ENCODE data around the gene ZMPSTE24. TPM values are rescaled to one million over a fixed set of nuclear protein-coding genes. Genes with fewer than 3 reads are reported as not detected.

Gene ZMPSTE24
- total and polyA plus RNA-seq, 10 of the 15 experiments (the other 5 are each of a cell fraction or from before 2014, with no cell fraction given), result 21.5 to 84.4 (median 43.6) TPM

- TF ChIP-seq MLLT1 (IDR thresholded peaks at IDR 0.05), result 0 out of 2 replicates have a peak, but pooled peaks have one; percentile 29
These were observed 80.8 kb downstream of the ZMPSTE24 start (continued) for GRCh38 chr1:40338745-40339419.

DNA sequence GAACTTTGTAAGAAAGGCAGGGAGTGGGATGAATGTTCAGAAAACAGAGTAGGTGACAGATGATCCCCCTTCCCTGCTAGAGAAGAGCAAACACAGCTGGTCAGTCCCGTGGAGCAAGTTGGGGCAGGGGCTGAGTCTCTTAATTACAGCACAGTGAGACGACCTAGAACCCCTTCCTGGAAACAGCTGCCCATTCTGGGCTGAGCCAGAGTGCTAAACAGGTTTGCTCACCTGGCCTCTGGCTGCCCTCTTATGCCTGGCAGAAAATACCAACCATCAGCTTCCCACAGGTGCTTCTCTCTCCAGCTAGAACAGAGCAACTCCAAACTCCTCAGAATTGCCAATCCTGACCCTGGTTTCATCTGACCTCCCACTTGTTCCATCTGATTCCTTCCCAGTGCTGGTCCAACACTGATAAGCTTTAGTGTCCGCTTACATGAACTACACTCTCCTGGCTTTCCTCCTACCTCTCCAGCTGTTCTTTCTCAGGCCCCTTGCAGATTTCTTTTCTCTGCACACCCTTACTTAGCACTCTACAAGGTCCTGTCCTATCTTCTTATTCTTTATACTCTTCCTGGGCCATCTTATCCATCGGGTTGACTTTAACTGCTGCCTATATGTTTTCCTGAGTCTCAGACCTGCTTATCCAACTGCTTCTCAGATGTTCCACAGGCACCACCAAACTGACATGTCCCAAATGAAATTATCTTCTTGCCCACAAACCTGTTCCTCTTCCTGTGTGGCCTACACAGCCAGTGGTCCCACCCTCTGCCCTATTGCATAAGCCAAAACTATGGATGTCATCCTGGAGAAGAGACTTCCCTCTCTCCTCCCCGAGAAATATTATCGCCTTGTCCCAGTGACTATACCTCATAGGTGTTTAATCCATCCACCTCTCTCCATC, 81.6 kb downstream of the ZMPSTE24 start:
- ATAC-seq (peak; percentile 20), FAIRE-seq (no peak)
- in situ Hi-C loops (cut with MboI), result loop anchor here (5.0 kb wide), 3 partner anchors 63 to 257 kb away; no protein-coding TSS in a partner anchor
- no peak for TF ChIP-seq ZBED1 (IDR thresholded peaks at IDR 0.05; ENCODE audit: borderline replicate concordance)
- TF ChIP-seq RUNX3 (IDR thresholded peaks at IDR 0.05; ENCODE audit: low read length), result no peak
- TF ChIP-seq SIN3A (IDR thresholded peaks at IDR 0.05; ENCODE audit: low read depth, low read length), result no peak
- no peak for TF ChIP-seq HCFC1 (IDR thresholded peaks at IDR 0.05; ENCODE audit: low read length)
- no peak for TF ChIP-seq RAD51 (IDR thresholded peaks at IDR 0.05)
- TF ChIP-seq IRF4 (IDR thresholded peaks at IDR 0.05; ENCODE audit: low read depth, low read length), result no peak
- TF ChIP-seq BCL11A (IDR thresholded peaks at IDR 0.05; ENCODE audit: low read depth, low read length), result no peak
- TF ChIP-seq BRCA1 (IDR thresholded peaks at IDR 0.05; ENCODE audit: low read depth, low read length), result no peak
- no peak for TF ChIP-seq EZH2 (IDR thresholded peaks at IDR 0.05; ENCODE audit: borderline replicate concordance, control insufficient read depth, low read depth, low read length)
- no peak for TF ChIP-seq NFYB (IDR thresholded peaks at IDR 0.05; ENCODE audit: insufficient read depth, low read depth, low read length)
- TF ChIP-seq IKZF1 (conservative IDR thresholded peaks at IDR 0.05), result no peak
- no peak for TF ChIP-seq BCL3 (IDR thresholded peaks at IDR 0.05; ENCODE audit: borderline replicate concordance, insufficient read depth, low read depth, low read length, poor library complexity, severe bottlenecking)
- TF ChIP-seq RBBP5 (conservative IDR thresholded peaks at IDR 0.05), result no peak
- no peak for TF ChIP-seq TCF7 (IDR thresholded peaks at IDR 0.05; ENCODE audit: borderline replicate concordance)
- TF ChIP-seq NR2C2 (IDR thresholded peaks at IDR 0.05; ENCODE audit: borderline replicate concordance, control insufficient read depth, insufficient read length, low read depth), result no peak
- no peak for TF ChIP-seq SMAD5 (IDR thresholded peaks at IDR 0.05; ENCODE audit: low read depth)

More for the DNA sequence above, 81.6 kb downstream of the ZMPSTE24 start:
- no peak overlapping the region for H2AFZ ChIP-seq (ENCODE audit: control insufficient read depth, low read depth, low read length)
- intact Hi-C loops (cut with micrococcal nuclease; ENCODE audit: unreplicated experiment), result no loop called here
- BruUV-seq (replicated peaks), result no TSS peak
- H3K4me1 ChIP-seq (ENCODE audit: control insufficient read depth, insufficient read depth, low read length), result peaks cover 5% of the 10 kb centered on the region; the same call in 1 of the 2 replicates
- H3K9me3 ChIP-seq (replicated peaks; ENCODE audit: control insufficient read depth, insufficient read depth, low read length), result peaks cover 3% of the 10 kb centered on the region; the same call in 2 of the 3 replicates
- H3K4me3 ChIP-seq, result no peak overlapping the region
- ChIA-PET RAD21 (ENCODE audit: unreplicated experiment) (interaction anchor here (0.6 to 6.8 kb wide), 38 partner anchors 9 to 420 kb away, joined by 3 to 151 read pairs (median 5); partner anchors contain the start of genes COL9A2, RLF, SMAP2 and ZFP69B), SMC1A (ENCODE audit: uncharacterized antibody, unreplicated experiment) (interaction anchor here (0.6 to 8.1 kb wide), 46 partner anchors 8 to 1238 kb away, joined by 3 to 182 read pairs (median 6); partner anchors contain the start of genes COL9A2 and ZFP69B), POLR2A (interaction anchor here (0.6 to 3.7 kb wide), 9 partner anchors 15 to 196 kb away, joined by 3 to 16 read pairs (median 4); partner anchors contain the start of gene SMAP2), CTCF (interaction anchor here (0.6 to 11.6 kb wide), 64 partner anchors 8 to 420 kb away, joined by 3 to 332 read pairs (median 6); partner anchors contain the start of genes COL9A2, TMCO2 and ZMPSTE24)
- H3K9ac ChIP-seq (ENCODE audit: control insufficient read depth, insufficient read depth, low read length), result no peak overlapping the region
- H3K79me2 ChIP-seq (ENCODE audit: control insufficient read depth, insufficient read depth, low read length), result no peaks in the 10 kb centered on the region
- H4K20me1 ChIP-seq (ENCODE audit: control insufficient read depth, insufficient read depth), result no peaks in the 10 kb centered on the region
- H3K27ac ChIP-seq (ENCODE audit: control insufficient read depth, insufficient read depth), result no peak overlapping the region
- no peaks in the 10 kb centered on the region for H3K27me3 ChIP-seq (replicated peaks in 1 of 2; ENCODE audit: control insufficient read depth in 2 of 2, insufficient read depth in 2 of 2, low read length in 1 of 2)
- H3K4me2 ChIP-seq (ENCODE audit: control insufficient read depth, insufficient read depth), result no peak overlapping the region
- H3K36me3 ChIP-seq (ENCODE audit: control insufficient read depth in 2 of 2, insufficient read depth in 2 of 2, low read length in 1 of 2), result no peaks in the 10 kb centered on the region
- no peak for DNase-seq (ENCODE audit: low read depth, low spot score)
- 55% methylated on average over 6 of the region's 6 CpGs for WGBS (ENCODE audit: insufficient coverage, insufficient replicate concordance, low lambda C conversion rate, missing lambda C conversion rate)
